Body of pancreas (tissue), 4 donors: Measurements from ENCODE around the gene PSMD1.

Experiments used
- POLR2A ChIP-seq, 3 donors: fragments of 450-650 bp; IDR thresholded peaks; one replicate each; pipeline ENCODE4 v1.6.1; 2016; ENCODE audit warnings: antibody characterized with exemption in 3 of 3, mild to moderate bottlenecking in 2 of 3
- TF ChIP-seq, protein P1 (sequence below), 7 experiments: fragments of 450-650 bp in 4 of 7; fragments of 200-600 bp in 3 of 7; sonication (generic) in 3 of 7; IDR thresholded peaks; one replicate each; pipeline ENCODE4 v1.5.1; 2016 to 2019; ENCODE audit warnings: antibody characterized with exemption in 7 of 7

- TF ChIP-seq POLR2A (IDR thresholded peaks at IDR 0.05), result no peak
- TF ChIP-seq, protein P1, sequence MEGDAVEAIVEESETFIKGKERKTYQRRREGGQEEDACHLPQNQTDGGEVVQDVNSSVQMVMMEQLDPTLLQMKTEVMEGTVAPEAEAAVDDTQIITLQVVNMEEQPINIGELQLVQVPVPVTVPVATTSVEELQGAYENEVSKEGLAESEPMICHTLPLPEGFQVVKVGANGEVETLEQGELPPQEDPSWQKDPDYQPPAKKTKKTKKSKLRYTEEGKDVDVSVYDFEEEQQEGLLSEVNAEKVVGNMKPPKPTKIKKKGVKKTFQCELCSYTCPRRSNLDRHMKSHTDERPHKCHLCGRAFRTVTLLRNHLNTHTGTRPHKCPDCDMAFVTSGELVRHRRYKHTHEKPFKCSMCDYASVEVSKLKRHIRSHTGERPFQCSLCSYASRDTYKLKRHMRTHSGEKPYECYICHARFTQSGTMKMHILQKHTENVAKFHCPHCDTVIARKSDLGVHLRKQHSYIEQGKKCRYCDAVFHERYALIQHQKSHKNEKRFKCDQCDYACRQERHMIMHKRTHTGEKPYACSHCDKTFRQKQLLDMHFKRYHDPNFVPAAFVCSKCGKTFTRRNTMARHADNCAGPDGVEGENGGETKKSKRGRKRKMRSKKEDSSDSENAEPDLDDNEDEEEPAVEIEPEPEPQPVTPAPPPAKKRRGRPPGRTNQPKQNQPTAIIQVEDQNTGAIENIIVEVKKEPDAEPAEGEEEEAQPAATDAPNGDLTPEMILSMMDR (IDR thresholded peaks at IDR 0.05), result no peak
Observed at GRCh38 chr2:231008131-231008530, 48.5 kb upstream of the PSMD1 start.
